HG03280 (cell line): ENCODE measurements around the gene WDR4.
"Not testable (repeated sequence)": the region's sequence is repeated elsewhere in the genome, so short reads cannot be mapped to it uniquely, and the experiment has no call there.

Experiments
- ATAC-seq: cut with Tn5 transposase; IDR thresholded peaks from one replicate; pipeline ENCODE4 v1.9.1; 2021; ENCODE audit warnings: mild to moderate bottlenecking, moderate library complexity; ENCODE audit not compliant: unreplicated experiment

The WDR4 gene, protein sequence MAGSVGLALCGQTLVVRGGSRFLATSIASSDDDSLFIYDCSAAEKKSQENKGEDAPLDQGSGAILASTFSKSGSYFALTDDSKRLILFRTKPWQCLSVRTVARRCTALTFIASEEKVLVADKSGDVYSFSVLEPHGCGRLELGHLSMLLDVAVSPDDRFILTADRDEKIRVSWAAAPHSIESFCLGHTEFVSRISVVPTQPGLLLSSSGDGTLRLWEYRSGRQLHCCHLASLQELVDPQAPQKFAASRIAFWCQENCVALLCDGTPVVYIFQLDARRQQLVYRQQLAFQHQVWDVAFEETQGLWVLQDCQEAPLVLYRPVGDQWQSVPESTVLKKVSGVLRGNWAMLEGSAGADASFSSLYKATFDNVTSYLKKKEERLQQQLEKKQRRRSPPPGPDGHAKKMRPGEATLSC

DNA sequence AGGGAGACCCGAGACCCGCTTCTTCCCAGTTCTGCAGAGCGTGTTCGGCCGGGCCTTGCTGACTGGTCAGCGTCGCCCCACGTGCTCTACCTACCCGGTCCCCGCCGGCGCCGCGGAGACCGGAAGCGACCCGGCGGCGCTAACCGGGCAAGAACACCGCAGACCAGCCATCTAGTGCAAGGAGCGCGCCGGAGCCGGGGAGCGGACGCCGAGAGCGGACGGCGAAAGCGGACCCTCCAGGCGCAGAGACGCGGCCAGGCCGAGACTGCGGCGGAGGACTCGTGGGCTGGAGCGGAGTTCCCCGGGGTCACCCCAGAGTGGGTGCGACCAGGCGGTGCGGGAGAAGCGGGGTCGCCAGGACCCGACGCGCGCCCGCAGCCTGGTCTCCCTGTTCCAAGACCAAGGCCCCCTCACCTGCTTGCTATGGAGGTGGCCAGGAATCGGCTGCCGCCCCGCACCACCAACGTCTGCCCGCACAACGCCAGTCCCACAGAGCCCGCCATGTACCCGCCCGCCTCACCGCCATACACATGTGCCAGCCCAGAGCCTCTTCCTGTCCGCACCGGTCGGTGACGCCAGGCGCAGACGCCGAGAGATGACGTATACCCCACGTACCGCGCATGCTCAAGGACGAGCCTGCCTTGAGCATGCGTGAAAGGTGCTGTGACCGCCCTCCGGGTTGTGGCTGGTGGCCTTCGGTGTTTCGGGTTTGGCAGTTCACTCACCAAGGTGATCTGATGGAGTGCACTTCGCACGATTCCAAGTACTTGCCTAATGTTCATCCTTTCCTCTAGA, at the start of gene WDR4:
WDR4 (minus strand) TSS at position 547 of the 795 bp plus-strand sequence; CDS start at position 503, 44 bp downstream.
- peak; percentile 89 for ATAC-seq

GRCh38 chr21:42927474-42928200, 48.3 kb upstream of the WDR4 start:
- ATAC-seq, result not testable (repeated sequence)

GRCh38 chr21:42925114-42925926, 46.0 kb upstream of the WDR4 start, which contains the start of gene ERVH48-1:
Gene ERVH48-1, minus strand, starts transcription at chr21:42925630. Its CDS starts 6,624 bp downstream, at chr21:42919006.
- no peak for ATAC-seq

DNA sequence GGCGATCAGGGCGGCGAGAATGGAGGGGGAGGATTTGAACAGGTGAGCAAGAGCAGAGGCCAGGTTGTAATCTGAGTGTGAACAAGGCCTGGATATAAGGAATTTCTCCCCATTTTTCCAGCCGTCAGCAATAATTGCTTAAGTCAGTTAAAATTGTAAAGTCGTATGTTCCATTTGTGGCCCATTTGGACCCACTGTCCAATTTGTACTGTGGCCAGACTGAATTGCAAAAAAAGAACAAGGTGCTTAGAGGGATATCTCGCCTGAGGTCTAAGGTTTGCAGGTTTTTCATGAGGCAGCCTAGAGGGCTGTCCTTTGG, 45.1 kb upstream of the WDR4 start:
- no peak for ATAC-seq

DNA sequence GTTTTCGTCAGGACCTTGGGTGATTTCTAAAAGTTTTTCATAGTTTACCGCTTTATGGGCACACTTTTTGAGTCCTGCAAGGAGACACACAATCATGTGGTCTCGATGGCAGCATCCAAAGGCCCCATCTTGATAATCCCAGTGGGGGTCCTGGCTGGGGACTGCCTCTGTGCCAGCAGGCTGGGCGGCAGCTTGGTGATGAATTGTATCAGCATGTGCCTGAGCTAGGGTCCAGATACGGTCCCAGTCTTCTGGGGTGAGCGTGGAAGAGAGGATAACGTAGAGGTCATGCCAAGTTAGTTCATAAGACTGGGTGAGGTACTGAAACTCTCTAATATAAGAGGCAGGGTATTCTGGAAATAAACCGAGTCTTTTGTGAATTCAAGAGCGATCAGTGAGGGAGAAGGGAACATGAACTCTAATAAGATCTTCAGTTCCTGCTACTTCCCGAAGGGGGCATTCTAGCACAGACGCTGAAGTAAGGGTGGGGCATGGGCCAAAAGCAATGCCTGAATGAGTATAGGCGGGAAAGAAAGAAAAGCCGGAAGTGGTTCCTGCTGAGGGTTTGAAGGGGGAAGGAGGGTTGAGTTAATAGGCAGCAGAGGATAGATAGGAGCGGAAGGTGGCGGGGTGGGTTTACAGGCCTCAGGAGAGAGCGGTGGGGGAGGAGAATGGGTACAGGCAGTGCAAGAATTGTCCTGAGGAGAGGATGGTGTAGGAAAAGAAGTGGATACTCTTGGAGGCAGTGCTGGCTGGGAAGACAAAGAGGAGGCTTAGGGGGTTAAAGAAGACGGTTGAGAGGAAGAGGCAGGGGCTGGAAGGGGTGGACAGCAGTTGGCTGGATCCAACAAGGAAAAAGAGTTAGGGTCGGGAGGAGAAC, 44.5 kb upstream of the WDR4 start:
- no peak for ATAC-seq

DNA sequence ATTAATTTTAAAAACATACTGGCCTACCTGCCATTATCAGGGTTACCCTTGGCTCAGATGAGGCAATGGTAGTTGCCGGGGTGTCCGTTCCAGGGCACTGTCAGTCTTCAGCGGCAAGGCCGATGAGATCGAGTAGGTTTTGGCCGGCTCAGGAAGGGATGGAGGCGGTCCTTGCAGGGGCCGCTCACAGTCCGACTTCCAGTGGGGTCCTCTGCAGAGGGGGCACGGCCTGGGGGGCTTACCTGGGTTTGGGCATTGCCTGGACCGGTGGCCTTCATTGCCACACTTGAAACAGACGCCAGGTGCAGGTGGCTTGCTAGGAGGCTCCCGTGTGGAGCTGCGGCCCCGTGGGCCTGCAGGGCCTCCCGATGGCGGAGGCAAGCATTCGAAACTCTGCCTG, 43.6 kb upstream of the WDR4 start:
- ATAC-seq, result no peak

- ATAC-seq, result no peak
Observed at GRCh38 chr21:42921927-42922326, 42.6 kb upstream of the WDR4 start.

GRCh38 chr21:42918291-42918690, 39.0 kb upstream of the WDR4 start:
- ATAC-seq, result no peak

- no peak for ATAC-seq
Observed at GRCh38 chr21:42913476-42913875, 34.1 kb upstream of the WDR4 start.

- not testable (repeated sequence) for ATAC-seq
Observed at GRCh38 chr21:42911920-42912319, 32.6 kb upstream of the WDR4 start.

DNA sequence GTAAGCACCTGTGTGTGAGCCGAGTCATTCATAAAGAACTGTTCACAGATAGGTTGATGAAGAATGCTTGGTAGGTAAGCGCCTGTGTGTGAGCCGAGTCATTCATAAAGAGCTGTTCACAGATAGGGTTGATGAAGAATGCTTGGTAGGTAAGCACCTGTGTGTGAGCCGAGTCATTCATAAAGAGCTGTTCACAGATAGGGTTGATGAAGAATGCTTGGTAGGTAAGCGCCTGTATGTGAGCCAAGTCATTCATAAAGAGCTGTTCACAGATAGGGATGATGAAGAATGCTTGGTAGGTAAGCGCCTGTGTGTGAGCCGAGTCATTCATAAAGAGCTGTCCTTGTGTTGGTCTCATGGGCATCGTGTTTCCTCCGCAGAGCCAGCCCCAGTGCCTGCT, 29.1 kb upstream of the WDR4 start:
- not testable (repeated sequence) for ATAC-seq

GRCh38 chr21:42906233-42906632, 26.9 kb upstream of the WDR4 start:
- no peak for ATAC-seq

GRCh38 chr21:42905195-42905594, 25.9 kb upstream of the WDR4 start:
- no peak for ATAC-seq

DNA sequence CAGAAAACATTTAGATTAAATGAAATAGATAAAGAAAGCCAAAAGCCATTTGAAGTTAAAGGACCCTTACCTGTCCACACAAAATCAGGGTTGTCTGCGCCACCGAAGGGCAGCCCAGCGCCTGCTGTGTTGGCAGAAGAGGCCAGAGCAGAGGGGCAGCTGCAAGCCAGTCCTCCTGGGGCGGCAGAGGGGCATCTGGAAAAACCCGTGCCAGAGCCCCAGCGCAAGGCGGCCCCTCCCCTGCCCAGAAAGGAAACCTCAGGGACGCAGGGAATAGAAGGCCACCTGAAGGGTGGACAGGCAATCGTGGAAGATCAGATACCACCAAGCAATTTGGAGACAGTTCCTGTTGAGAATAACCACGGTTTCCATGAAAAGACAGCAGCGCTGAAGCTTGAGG, 24.5 kb upstream of the WDR4 start:
- no peak for ATAC-seq

DNA sequence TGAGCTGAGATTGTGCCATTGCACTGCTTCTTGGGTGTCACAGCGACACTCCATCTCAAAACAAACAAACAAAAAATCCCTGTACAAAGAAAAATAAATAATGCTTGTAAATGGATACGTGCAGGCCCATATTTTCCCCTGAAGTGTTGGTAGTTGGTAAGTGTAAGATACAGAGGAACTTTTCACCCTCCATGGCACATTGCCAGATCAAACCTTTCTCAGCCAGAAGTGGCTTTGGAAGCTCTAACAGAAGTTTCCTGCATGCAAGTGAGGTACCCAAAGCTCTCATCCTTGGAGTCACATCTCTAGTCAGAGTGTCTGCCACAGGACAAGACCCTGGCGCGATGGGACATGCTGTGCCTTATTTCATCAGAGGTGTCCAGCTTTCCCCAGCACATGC, 21.1 kb upstream of the WDR4 start:
- no peak for ATAC-seq

DNA sequence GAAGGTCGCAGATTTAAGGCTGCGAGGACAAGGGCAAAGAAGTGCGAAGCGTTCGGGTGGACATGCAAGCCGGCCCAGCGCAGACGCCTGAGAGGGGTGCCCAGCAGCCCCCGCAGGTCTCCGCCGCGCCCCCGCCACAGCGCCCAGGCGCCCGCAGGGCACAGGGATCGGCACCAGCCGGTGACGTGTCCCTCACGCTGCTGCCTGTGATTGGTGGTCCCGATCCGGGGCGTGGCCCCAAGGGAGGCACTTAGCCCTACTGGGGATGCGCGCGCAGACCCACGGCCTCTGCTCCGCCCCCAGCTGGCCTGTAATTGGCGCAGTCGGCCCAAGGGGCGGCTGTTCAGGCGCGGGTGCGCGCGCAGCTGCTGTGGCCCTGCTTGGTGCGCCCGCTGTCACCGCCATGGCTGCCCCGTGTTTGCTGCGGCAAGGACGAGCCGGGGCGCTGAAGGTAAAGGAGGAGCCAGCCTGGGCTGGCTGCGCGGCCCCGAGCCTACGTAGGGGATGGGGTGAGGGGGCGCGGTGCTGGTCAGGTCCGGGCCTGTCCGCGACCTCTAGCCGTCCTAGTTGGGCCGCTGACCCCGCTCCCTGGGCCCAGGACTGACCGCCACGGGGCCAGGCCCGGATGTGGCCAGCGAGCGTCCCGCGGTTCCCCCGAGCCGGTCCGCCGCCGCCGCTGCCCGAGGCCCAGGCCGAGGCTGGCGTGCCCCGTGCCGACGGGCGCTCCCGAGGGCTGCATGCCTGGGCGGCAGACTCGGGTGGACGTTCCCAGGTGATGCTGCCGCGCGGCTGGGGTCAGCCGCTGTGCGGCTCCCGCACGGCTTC, 13.8 kb upstream of the WDR4 start, which contains the start of gene NDUFV3:
NDUFV3 (plus strand) TSS at position 379 of the 825 bp plus-strand sequence; CDS start at position 404, 25 bp downstream.
- peak; percentile 93 for ATAC-seq

GRCh38 chr21:42892582-42892930, 13.2 kb upstream of the WDR4 start:
- no peak for ATAC-seq

- no peak for ATAC-seq
Observed at GRCh38 chr21:42887326-42887725, 8.0 kb upstream of the WDR4 start.

DNA sequence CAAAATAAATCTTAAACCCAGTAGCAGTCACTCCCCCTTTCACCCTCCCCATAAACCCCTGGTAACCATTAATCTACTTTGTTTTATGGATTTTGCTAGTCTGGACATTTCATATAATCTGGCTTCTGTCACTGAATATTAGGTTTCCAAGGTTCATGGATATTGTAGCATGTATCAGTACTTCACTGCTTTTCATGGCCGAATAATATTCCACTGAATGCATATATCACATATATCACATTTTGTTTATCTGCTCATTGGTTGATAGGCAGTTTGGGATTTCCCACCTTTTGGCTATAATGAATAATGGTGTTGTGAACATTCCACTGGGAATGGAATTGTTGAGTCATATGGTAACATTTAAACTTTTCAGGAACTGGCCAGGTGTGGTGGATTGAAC, 4.6 kb upstream of the WDR4 start:
- ATAC-seq, result no peak
